Brain pericyte (primary cell): ENCODE data around the gene POLN.
A peak's percentile ranks its signal among the peaks of the same experiment; 100 is the strongest.

Source experiments
- DNase-seq: peaks from one replicate; pipeline ENCODE4 v3.0.0-alpha.2; 2012; ENCODE audit warnings: low read depth, low spot score

Gene POLN

GRCh38 chr4:2263926-2264321 is 22.0 kb upstream of the POLN start:
- DNase-seq = no peak

GRCh38 chr4:2262944-2263250 is 21.0 kb upstream of the POLN start:
- DNase-seq = no peak

DNA sequence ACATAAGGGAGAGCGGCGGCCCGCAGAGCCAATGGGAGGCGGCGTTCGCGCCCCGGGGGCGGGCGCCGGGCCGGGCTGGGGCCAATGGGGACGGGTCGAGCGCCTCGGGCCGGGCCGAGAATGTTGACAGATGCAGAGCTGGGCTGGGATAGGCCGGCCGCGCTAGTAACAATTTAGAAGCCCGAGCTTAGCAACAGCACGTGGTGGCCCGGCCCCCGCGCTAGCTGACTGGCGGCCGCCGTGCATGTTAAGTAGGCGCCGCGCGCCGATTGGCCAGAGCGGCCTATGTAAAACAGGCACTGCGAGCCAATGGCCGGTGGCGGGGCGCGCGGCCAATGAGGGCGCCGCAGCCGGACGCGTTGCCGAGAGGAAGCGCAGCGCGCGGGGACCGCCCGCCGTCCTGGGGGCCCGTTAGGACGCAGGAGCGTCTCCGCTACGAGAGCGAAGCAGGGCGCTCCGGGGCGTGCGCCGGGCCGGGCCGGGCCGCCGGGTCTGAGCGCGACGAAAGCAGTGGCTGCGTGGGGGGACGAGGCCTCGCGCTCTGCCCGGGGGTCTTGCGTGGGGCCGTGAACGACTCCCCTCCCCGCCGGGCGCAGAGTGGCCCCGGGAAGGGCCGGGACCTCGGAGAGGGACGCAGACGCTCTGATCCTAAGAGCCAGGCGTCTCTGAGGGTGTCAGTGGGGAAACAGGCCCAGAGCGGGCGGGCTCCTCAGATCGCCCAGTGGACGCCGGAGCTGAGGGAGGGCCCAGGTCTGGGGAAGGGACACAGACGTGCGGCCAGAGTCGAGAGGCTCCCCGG is 20.4 kb upstream of the POLN start:
- peak; percentile 97 for DNase-seq

GRCh38 chr4:2261853-2262144 is 19.9 kb upstream of the POLN start, which contains the start of gene MXD4:
Gene MXD4, minus strand, starts transcription at chr4:2262109. Its CDS starts 129 bp downstream, at chr4:2261980.
- no peak for DNase-seq

- no peak for DNase-seq
Measured at GRCh38 chr4:2261110-2261852, 19.4 kb upstream of the POLN start.

- DNase-seq = no peak
Measured at GRCh38 chr4:2260344-2261109, 18.6 kb upstream of the POLN start.

- DNase-seq = no peak
Measured at GRCh38 chr4:2259541-2260343, 17.8 kb upstream of the POLN start.

- no peak for DNase-seq
Measured at GRCh38 chr4:2259036-2259540, 17.2 kb upstream of the POLN start.

DNA sequence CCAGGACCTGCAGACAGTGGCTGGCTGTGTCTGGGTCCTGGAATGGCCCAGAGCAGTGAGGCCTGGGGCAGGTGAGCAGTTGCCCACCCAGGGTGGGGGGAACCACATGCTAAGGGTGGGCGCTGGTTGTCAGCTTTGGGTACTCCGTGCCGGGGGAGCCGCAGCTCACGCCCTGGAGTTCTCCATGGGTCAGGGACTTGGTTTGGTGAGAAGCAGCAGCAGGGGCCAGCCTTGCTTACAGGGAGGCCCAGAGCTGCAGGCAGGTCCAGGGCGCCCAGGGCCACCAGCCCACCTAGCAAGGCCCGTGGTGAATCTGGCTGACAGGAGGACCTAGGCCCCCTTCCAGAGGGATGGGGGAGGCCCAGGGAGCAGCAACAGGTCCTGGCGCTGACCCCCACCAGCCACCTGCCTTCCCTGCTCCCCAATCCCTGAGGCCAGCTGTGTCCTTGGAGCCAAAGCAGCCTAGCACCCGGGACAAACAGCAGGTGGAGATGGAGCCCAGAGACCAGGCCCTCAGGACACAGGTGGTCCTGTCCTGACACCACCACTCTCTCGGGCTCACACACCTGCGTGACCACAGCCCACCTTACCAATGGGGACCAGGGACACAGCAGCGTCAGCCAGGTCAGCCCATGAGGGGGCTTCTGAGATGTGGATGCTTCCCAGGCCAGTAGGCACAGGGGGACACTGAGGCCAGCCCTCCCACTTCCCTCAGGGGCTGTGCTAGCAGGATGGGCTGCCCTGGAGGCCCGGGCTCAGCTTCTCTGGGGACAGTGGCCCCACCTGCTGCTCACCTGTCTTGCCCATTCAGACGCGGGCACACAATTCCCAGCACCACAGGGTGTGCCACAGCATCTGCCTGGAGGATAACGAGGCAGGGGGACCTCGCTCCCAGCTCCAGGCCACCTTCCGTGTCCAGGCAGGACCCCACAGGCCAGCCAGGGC is 16.4 kb upstream of the POLN start:
- no peak for DNase-seq

DNA sequence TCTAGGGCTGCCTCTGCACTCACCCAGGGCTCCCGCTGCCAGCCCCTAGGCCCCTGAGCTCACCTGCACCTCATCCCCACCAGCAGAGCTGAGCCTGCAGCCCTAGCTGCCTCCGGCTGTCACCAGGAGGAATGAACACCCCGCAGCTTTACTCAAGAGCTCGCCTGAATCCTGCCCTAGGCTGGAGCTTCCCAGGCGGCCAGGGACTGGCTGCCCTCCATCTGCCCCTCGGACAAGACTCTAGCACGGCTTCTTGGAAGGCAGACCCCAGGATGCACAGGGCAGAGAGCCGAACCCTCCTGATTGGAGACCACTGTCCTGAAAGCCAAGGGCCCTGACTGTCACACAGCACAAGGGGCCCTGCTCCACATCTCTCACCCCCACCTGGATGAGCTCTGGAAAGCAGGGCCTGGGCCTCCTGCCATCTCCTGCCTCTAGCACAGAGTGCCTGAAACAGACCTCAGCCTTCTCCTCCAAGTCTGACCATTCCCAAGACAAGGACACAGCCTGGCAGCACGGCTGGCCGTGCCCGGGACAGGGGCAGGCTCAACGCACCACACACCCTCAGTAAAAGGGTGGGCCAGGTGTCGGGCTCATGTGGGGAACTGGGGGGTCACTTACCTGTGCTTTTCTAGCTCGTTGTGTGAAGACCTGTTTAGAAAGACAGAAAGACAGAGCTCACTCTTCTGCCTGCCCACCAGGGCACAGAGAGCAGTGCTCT is 15.6 kb upstream of the POLN start:
- no peak for DNase-seq

DNA sequence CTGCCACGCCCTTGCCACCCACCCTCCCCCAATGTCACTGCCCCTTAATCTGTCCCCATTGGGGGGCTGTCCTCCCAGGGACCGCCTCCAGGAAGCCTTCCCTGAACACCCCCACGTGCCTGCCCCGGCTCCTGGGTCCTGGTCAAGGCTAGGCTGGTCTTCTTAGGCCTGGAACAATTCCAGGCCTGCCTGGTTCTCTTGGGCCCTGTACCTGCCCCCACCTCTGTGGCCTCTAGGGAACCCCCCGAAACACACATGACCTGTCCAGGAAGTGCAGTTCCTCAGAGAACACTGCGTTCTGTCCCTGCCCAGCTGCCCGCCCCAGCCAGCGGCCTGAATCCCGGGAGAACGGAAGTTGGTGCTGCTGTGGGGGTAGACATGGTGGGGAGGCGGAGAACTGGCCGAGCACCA is 14.9 kb upstream of the POLN start:
- no peak for DNase-seq

GRCh38 chr4:2256156-2256731 is 14.3 kb upstream of the POLN start:
- no peak for DNase-seq

GRCh38 chr4:2255501-2256155 is 13.7 kb upstream of the POLN start:
- DNase-seq = peak; percentile 27

DNA sequence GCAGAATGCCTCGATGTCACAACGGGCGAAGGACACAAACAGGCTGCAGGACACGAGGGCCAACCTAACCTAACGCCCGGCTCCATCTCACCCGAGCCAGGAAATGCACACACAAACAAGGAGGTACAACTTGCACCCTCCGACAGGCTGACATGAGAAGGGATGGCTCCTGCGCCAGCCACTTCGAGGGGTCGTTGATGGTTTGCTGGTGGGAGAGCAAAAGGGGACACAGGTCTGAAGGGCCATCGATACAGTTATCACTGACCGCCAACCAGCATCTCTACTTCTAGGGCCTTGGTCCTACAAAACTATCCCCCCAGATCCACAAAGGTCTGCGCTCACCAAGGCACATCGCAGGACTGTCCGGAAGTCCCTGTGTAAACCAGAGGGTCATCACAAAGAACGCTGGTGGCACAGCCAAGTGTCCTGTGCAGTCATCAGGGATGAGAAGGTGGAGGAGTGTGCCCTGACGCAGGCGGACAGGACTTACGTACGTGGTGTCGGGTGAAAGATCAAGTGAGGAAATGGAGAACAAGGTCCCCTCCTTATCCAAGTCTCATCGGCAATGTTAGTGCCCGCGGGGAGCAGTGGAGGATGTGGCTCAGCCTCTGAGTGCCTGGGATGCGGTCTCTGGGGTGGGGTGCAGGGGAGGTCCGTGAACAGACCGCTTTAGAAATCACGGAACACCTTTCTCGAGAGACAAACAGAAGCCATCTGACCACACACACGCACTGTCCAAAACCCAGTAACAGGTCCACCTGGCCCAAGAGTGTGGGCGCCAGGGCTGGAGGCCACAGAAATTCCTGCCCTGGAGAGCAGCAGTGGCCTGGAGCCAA is 13.0 kb upstream of the POLN start:
- DNase-seq = no peak

GRCh38 chr4:2253160-2254084 is 11.5 kb upstream of the POLN start:
- DNase-seq = no peak

DNA sequence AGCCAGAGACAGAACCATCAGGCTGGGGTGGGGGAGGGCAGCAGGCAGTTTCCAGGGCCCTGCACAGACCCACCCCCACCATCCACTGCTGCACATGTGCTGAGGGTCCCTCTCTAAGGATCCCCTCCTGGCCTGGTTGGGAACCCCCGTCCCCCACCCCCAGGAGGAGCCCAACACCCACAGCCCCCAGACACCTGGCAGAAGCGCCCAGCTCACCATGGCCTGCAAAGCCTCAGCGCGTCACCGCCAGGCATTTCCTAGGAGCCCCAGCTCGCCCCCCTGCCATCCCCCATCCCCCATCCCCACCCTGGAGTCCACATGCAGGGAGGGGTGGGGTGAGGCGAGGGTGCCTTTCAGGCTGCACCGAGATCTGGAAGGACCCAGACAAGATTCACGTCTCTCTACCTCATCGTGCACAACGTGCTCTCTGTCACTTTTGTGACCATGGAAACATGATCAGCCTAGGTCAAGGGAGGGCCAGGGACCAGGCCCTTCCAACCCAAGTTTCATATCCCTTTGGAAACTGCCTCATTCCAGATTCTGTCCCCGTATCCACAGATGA is 10.7 kb upstream of the POLN start:
- DNase-seq = no peak
